Ovary (tissue), 3 donors: ENCODE results near the gene LCT.

Source experiments
- CTCF ChIP-seq, 3 donors: fragments of 450-650 bp in 2 of 3; fragments of 200-600 bp in 1 of 3; IDR thresholded peaks; one replicate each; pipeline versions ENCODE4 v1.5.1 to v1.8.0; 2016 to 2022; ENCODE audit warnings: antibody characterized with exemption in 3 of 3, mild to moderate bottlenecking in 1 of 3
- POLR2A ChIP-seq: fragments of 450-650 bp; IDR thresholded peaks from one replicate; pipeline ENCODE4 v1.6.1; 2017; ENCODE audit warnings: antibody characterized with exemption, mild to moderate bottlenecking, moderate library complexity
- donor health status: DM: no; HTN: no; CAD: no.

GRCh38 chr2:135783439-135783838 is 53.5 kb downstream of the LCT start:
- TF ChIP-seq POLR2A = no peak
- no peak for TF ChIP-seq CTCF (IDR thresholded peaks at IDR 0.05)
